NCI-H345 treated with DMSO at 0.1 percent for 48 hours (cell line): ENCODE data around the gene B3GNT5.
A peak's percentile ranks its signal among the peaks of the same experiment; 100 is the strongest.

ENCODE experiments used
- DNase-seq: peaks from one replicate; lab custom pipeline; 2025; ENCODE audit not compliant: unreplicated experiment; lab: John Stamatoyannopoulos, UW

B3GNT5 gene

DNA sequence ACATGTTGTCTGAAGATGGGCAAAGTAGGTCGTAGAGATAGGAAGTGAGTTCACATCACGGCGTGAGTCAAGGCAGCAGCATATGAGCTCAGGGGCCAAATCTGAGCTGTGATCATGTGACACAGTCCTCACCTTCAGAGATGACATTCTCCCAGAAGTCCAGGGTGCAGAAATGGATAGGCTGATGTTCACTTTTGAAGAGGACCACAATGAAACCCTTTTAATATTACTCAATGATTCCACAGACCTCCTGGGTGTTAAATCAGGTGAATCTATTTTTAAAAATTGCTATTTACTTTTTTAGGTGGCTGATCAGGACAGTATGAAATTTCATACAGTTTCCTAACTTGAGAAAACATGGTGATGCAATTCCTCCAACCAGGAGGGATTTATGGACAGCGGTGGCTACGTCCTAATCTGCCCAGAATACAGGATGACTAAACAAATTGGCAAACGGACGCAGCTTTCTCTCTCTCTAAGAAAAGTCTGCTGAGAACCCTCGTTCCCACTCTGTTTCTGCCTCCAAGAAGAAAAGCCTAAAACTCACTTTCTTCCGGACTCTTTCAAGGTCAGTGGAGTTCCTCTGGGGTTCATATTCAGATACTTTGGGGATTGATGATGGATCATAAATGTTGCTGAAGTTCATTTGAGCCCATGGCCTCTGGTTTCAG, 34.4 kb downstream of the B3GNT5 start:
- DNase-seq = no peak

DNA sequence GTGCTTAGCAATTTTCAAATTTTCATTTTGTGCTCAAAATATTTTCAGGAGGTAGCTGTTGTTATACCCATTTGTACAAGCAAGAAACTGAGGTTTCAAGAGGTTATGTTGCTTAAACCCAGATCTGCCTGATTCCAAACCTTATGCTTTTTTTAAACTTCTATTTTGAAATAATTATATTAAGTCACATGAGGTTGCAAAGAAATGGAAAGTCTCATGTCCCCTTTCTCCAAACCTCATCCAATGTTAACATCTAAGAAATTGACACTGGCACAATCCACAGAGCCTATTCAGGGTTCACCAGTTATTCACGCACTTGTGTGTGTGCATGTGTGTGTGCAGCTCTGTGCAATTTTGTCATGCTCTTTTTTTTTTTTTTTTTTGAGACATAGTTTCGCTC, 35.1 kb downstream of the B3GNT5 start:
- no peak for DNase-seq

DNA sequence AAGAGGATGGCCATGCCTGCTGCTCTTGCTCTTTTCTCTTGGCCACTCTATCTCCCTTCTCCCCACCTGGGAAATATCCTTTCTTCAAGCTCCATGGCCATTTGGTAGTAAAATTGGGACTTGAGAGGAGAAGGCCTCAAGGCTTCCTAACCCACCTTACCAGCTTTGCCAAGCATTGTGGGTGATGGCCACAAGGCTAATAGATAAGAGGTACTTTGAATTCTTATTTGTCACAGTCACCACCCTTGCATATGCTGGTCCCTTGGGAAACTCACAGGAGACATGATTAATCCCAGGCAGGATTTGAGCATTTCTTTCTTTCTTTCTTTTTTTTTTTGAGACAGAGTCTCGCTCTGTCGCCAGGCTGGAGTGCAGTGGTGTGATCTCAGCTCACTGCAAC, 37.2 kb downstream of the B3GNT5 start:
- no peak for DNase-seq

DNA sequence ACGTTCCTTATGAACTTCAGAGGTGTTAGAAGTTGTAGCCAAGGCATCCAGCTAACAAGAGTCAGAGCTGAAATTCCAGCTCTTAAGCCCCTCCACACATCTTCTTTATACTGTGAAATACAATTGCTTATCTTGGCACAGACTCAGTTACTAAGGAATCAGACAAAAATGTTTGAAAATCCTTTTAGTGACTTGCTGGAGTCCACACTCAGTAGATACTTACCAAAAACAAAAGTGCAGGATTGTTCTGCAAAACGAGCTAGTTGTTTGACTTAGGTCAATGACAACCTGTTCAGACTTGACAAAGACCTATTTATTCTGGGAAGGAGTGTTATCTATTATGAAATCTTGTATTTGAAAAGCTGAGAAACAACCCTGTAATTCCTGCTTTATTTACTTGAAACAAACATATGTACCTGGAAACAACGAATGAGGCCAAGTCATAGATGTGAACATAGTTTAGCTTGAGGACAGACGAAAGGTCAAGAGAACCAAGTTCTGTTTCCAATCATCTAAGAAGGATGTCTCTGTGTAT, 38.5 kb downstream of the B3GNT5 start:
- DNase-seq = no peak

DNA sequence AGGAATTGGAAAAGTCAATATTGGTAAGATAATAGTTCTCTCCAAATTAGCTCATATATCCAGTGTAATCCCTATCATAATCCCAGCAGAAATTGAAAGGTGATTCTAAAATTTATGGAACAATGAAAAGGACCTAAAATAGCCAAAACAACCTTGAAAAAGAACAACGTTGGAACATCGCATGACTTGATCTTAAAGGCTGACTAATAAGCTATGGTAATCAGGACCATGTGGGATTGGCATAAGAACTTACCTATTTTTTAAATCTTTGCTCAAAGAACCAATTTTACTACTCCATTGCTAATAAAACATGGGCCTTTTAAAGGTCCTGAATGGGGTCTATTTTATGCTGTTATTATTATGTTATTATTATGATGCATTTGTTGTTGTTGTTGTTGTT, 40.9 kb downstream of the B3GNT5 start:
- DNase-seq = no peak

DNA sequence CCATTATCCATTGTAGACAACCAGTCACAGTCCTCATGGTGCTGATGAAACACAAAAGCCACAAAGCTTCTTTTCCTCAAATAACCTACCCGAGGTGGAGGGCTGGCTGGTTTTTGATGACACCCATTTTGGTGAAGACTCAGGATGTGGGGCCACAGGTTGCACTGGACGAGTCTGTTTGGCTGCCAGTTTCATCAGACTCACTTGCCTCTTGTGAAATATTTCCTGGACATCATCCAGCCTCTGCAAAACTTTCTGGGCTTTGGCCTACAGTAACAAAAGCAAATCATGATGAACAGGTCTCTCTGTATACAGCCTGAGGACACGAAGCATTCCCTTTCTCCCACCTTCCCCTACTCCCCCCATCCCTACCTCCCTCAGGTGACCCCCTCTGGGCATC, 42.2 kb downstream of the B3GNT5 start:
- no peak for DNase-seq

DNA sequence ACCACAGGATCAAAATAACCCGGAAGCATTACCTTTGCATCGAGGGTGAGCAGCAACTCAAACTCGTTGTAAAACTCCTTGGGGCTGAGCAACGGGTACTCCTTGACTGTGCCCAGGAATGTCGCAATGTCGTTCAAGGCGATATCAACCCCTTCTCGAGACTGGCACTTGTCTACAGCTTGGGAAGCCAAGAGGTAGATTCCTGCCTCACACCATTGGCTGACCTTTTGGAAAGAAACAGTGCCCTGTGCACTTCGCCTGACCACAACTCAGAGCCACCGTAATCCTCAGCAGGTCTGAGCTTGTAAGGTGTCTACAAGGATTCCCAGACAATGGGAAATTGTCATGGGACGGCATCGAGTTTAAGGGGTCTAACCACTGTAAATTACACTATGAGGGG, 43.9 kb downstream of the B3GNT5 start:
- DNase-seq = no peak

DNA sequence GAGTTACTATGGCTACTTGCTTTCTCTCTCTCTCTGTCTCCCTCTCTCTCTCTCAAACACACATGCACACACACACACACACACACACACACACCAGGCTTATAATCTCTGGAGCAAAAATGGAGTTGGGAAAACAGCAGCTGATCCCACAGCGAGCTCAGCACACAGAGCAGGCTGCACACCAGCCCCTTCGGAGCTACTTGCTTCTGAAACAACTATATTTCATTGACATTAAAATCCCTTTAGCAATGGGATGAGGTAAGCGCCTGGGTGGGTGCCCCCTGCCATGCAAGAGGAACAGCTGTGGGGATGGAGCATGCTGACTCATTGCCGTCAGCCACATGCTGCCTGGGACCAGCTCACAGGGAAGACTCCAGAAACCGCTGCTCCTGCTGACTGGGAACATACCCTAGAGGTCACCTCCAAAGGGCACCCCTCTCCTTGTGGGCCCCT, 45.7 kb downstream of the B3GNT5 start:
- DNase-seq = peak; percentile 66

DNA sequence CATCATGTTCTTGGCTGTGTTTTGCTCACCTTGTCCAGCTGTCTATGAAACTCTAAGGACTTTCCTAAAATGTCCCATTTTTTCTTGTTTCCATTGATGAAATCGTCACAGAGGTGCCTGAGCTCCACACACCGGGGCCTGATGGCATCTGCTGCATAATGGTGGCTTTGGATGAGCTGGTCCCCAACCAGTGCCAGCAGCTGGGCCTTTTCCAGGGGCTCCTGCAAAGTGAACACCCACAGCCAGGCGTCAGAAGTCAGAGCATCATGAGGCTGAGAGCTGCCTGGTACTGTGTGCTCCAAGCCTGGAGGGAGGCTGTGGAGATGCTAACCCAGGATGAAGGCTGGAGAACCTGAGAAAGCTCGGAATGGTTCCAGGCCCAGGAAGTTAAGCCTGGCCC, 46.9 kb downstream of the B3GNT5 start:
- no peak for DNase-seq

DNA sequence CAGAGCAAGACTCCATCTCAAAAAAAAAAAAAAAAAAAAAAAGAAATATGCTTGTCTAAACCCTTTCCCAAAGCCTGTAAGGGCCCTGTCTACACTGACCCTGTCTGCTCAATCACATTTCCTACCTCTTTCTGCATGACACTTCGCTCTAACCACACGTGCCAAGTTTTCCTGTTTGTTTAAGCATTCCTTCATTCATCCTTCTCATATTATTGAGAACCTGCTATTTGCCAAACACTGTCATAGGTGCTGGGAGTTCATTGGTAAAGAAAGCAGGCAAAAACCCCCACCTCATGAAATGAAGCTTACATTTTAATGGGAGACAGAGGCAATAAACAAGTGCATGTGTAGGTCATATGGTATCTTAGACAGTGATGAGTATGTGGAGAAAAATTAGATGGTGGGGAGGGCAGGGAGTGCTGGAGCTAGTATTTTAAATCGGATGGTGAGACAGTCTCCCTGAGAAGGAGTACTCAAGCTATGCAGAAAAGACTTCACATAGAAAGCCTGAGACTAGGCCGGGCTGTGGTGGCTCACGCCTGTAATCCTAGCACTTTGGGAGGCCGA, 48.0 kb downstream of the B3GNT5 start:
- no peak for DNase-seq

DNA sequence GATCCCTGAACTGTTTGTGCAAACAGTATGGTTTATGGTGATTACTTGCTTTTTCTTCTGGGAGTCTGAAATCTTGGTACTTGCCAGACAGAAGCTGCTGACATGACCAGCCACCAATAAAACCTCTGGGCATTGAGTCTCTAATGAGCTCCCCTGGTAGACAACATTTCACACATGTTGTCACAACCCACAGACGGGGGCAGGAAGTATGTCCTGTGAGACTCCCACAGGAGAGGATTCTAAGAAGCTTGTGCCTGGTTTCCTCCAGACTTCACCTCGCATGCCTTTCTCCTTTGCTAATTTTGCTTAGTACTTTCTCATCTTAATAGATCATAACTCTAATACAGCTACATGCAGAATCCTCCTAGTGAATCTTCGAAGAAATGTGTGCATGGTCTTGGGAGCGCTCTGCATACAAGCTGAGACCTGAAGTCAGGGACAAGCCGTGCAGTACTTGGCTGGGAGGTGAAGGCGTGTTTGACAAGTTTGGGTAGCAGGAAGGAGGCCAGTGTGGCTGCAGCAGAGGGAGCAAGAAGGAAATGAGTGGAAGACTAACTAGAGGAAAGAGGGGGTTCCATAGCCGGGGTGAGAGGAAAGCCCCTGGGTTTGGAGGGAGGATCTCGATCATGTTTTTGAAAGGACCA, 49.0 kb downstream of the B3GNT5 start:
- DNase-seq = no peak

DNA sequence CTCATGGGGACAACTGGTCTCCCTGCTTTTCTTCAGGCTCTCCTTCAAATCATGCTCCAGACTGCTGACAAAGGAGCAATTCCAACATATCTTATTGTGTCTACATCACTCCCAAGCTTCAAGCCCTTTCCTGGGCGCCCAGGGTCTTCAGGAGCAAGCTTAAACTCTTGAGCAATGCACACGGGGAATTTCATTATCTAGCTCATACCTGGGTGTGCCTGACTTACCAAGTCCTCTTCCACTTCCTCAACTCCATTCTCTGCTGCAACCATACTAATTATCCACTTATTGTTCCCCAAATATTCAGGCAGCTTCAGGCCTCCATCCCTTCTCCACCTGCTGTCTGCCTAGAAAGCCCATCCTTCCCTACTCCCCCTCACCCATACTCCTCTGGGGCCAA, 50.6 kb downstream of the B3GNT5 start:
- no peak for DNase-seq

DNA sequence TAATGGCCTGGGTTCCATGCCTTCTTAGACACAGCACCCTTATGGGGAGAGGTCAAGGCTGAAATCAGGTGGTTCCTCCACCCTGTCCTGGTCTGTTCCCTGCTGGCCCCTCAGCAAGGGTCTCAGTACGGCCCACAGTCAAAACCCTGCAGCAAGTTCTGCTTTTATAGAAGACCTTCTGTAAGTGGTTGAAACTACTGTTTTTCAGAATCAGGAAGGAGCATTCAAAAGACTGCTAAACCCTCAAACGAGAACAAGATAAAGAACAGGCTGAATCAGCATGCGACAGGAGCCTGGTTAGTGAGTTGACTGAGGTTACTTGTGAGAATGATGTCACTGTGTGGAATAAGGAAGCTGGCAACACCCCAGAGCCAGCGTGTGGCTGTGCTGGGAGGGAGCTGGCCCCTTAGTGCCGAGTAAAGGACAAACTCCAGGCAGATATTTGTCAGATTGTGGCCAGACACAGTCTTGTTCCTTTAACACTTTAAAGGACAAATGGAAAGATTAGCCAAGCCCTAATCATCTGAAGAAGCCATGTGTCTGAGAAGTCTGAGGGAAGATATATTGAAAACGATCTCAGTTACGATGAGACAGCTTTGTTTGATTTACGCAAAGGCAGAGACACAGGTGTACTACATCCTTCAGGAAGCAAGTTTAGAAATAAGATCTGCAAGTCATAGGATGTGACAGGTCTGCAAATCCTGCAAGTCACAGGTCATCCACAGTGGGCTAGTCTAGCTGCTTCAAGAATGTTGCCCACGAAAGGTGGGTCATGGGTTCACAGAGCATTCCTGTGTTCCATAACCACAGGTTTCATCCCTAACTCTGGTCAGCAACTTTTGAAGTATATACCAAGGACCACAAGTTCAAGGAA, 54.0 kb downstream of the B3GNT5 start:
- DNase-seq = no peak

DNA sequence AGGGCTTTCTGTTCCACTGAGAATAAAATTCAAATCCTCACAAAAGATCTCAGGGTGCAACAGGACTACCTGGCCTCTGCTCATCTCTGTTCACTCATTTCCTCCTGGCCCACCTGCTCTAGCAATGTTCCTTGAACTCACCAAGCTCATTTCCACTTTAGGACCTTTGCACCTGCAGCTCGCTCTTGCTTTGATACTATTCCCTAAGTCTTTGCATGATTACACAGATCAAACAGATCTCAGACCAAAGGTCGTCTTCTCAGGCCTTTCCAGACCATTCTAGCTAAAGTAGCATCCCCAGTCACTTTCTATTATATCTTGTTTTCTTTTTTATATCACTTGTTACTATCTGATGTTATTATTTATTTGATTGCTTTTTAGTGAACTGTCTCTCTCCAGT, 54.7 kb downstream of the B3GNT5 start:
- no peak for DNase-seq

DNA sequence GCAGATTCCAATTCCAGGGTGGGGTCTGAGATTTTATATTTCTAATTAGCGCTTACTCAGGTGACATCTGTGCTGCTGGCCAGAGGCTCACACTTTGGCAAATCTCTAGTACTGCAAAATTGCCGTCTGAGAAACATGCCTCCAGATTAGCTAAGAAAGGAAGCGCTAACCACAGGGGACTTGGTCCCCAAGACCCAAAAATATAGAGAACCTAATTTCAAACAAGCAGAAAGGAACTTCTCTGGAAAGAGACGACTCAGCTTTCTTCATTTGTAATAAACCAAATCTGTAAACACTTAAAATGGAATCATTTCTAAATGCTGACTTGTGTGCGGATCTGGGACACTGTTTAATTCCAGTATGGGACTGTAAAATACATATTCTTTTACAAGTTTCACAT, 55.7 kb downstream of the B3GNT5 start:
- no peak for DNase-seq

DNA sequence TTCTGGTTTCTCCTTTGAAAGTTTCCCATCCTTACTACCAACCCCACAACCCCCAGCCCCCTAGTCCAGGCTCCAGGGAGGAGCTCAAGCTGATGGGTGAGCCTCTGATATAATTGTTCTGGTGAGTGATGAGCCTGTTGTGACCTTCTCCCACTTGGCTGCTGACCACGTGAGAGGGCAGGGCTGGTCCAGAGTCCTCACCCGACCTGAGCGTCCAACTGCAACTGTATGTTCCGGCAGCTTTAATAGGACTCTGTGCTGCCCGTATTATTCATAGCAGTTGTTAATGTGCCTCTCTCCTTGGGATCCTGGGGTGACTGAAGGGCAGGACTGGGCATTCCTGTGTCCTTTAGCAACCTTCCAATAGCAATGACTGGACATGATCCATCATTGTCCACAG, 56.2 kb downstream of the B3GNT5 start:
- DNase-seq = no peak

DNA sequence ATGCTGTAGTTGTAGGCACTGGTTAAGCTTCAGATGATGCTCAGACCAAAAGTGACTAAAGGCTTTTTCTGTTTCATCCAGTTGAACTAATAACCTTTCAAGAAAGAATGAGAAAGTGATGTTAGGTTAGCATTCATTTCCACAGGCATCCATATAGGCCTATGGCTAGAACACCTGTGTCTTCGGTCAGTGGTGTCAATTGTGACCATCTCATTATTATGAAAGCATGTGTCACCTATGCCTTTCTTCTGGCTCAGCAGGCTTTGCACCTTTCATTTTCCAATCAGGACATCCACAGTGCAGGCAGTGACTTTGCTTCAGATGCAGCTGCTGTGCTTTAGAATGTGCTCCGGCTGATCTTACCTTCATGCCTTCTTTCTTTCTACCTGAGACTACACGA, 57.9 kb downstream of the B3GNT5 start:
- DNase-seq = no peak

DNA sequence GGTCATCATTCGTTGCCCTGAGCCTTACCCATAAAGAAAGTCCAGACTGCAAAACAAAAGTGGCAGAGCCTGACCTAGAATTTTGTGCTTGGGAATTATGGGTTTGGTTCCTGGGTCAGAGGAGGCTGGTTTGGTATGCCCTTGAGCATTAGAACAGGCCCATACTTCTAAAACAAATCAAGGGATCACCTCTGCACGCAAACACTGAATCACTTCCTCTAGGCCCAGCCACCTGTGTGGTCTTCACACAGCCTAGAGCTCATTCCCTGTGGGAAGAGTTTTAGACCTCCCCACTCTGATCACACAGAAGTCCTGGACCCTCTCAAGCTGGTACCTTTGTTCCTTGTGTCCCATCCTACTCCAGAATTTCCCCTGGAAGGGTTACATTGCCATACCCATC, 59.4 kb downstream of the B3GNT5 start:
- DNase-seq = no peak

DNA sequence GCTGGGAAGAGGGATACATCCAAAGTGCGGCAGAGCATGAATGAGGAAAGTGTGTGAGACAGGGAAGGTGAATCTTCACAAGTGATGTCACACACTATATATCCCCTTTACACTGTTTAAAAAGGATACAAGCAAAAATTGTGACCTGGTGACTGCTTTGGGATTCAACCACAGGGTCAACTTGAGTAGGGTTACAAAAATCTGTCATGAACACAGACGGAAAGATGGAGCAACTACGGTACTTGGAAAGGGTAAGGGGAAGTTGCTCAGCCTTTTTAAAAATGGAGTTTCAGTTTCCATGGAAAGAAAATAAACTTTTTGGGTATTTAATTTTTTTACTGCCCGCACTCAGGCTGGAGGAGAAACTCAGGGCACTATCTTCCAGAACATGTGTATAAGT, 60.3 kb downstream of the B3GNT5 start:
- DNase-seq = no peak

DNA sequence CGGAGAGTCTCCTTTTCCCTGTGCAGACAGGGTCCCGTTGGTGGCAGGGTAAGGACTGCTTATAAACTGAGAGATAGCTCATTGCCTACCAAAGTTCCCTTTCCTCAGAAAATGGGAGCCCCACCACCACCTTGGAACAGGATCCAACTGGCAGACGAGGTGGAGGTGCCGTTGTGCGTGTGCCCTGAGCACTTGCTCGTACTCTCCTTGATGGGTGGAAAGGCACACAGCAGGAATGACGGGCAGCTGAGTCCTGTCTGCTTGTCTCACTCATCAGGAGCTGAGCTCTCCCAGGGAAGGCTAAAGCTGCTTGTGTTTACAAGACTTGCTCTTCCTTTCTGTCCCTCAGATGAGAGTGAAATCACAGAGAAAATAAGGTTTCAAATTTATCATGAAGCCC, 60.7 kb downstream of the B3GNT5 start:
- no peak for DNase-seq

DNA sequence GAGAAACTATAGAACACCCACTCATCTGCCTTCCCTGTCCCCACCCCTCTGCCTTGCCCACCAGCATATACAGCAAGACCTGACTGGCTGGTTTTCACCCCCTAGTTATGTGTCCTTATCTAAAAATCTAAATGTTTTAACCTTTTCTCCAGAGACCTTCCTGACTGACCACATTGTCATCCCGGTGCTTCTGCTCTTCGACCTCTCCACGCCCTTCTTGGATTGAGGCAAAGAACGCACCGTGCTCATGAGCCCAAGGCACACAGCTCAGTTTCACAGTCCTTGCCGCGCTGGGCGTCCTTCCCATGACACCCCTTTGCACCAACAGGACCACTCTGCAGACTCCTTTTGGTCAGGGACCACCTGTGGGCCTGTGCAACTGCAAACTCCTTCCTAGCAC, 62.7 kb downstream of the B3GNT5 start:
- DNase-seq = no peak

DNA sequence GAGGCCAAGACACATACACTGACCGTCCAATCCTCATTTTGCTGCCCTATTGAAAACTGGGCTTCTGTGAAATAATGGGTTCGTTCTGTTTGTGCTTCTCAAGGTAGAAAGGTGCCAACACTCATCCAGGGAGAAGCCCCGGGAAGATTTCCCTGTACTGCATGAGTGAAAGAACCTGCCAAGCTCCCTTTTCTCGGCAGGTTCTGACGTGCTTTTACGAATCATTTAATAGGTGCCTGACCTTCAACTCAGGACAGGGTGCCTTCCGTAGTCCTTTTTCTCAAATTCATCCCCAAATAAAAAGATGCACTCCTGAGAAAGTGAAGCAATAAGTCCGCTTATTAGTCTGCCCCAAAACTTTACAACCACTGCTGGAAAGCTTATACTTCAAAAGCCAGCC, 64.2 kb downstream of the B3GNT5 start:
- DNase-seq = no peak
